Aortic smooth muscle cell (primary cell): Measurements from ENCODE around the gene IDE. TPM values are rescaled to one million over a fixed set of nuclear protein-coding genes. Genes with fewer than 3 reads are reported as not detected.

Source experiments
- total RNA-seq: library from RNA; depleted of rRNA; stranded (reverse); fragments of >200 nt; gene quantifications from 2 replicates; pipeline ENCODE4 v1.2.3, GENCODE V29; 2014

The IDE gene
- total RNA-seq: 23.4 and 28.2 TPM in 2 replicates

GRCh38 chr10:92573798-92574547 lies at the start of gene IDE:
Gene IDE, minus strand, starts transcription at chr10:92574093. Its CDS starts 74 bp downstream, at chr10:92574019.

GRCh38 chr10:92592761-92593618 lies 19.1 kb upstream of the IDE start, which contains the start of gene KIF11:
Gene KIF11, plus strand, starts transcription at chr10:92593130. Its CDS starts 246 bp downstream, at chr10:92593376.

Other genes starting within 250 kb of the IDE start
- 15.9 and 21.5 TPM in 2 replicates for gene KIF11, start 19.0 kb upstream of the IDE start, total RNA-seq
- gene HHEX, start 115.9 kb upstream of the IDE start, total RNA-seq: 1.6 and 4.6 TPM in 2 replicates